Measurements from ENCODE around the gene SLC13A2.

- no peak for TF ChIP-seq CTCF (conservative IDR thresholded peaks at IDR 0.05 in 1 of 2, IDR thresholded peaks at IDR 0.05 in 1 of 2; ENCODE audit: extremely low read depth in 1 of 2, insufficient read depth in 1 of 2, low read depth in 1 of 2, low read length in 2 of 2)
- no peak for TF ChIP-seq EZH2 (IDR thresholded peaks at IDR 0.05; ENCODE audit: borderline replicate concordance, low read length)
Measured at GRCh38 chr17:28457890-28458289, 15.6 kb upstream of the SLC13A2 start.
